ENCODE measurements around the gene BTBD3.
A peak's percentile ranks its signal among the peaks of the same experiment; 100 is the strongest.

BTBD3 gene

GRCh38 chr20:11917663-11918062 lies at the start of gene BTBD3:
Gene BTBD3, plus strand, starts transcription at chr20:11917893. Its CDS starts 383 bp downstream, at chr20:11918276.
- no peak for DNase-seq

GRCh38 chr20:11869641-11870040 lies 48.1 kb upstream of the BTBD3 start:
- DNase-seq: no peak

- DNase-seq: no peak
Measured at GRCh38 chr20:11870411-11870810, 47.3 kb upstream of the BTBD3 start.

GRCh38 chr20:11876555-11876954 lies 41.1 kb upstream of the BTBD3 start:
- DNase-seq: no peak

DNA sequence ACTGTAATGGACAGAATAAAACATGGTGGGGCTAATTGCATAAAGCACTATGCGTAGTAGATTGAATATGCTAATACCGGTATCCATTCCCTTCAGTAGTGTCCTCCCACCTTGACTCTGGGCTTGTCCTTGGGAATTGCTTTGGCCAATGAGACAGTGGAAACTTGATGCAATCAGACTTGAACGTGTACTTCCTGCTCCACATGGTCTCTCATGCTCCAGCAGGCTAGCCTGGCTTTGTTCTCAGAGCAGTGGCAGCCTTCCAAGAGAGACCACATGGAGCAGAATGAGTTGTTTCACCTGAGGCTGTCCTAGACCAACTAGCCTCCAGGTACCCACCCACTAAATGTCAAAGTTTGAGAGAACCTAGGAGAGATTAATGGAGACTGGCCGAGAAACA lies 37.0 kb upstream of the BTBD3 start:
- DNase-seq: no peak

DNA sequence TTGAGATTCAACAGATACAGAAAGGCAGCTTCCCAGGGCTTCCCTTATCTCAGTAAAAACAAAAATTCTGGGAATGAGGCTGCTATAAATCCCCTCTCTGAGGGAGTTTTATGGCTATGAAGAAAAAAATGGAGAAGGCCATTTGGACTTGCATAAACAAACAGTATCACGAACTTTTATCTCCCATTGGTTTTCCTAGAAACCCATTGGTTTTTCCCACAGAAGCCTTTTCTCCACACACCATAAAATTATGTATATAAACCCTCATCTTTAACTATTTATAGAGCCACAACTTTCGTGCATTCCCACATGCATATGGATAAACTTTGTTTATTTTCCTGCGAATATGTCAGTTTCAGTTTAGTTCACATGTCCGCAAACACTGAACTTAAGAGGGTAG lies 36.2 kb upstream of the BTBD3 start:
- no peak for DNase-seq

- no peak for DNase-seq
Measured at GRCh38 chr20:11882651-11883050, 35.0 kb upstream of the BTBD3 start.

GRCh38 chr20:11888648-11889047 lies 29.0 kb upstream of the BTBD3 start:
- no peak for DNase-seq

- DNase-seq: peak; percentile 10 to 62
Measured at GRCh38 chr20:11890331-11891076, 27.2 kb upstream of the BTBD3 start.

- no peak for DNase-seq
Measured at GRCh38 chr20:11891077-11891775, 26.5 kb upstream of the BTBD3 start.

- DNase-seq: peak; percentile 38 to 59
Measured at GRCh38 chr20:11891776-11892545, 25.7 kb upstream of the BTBD3 start.

DNA sequence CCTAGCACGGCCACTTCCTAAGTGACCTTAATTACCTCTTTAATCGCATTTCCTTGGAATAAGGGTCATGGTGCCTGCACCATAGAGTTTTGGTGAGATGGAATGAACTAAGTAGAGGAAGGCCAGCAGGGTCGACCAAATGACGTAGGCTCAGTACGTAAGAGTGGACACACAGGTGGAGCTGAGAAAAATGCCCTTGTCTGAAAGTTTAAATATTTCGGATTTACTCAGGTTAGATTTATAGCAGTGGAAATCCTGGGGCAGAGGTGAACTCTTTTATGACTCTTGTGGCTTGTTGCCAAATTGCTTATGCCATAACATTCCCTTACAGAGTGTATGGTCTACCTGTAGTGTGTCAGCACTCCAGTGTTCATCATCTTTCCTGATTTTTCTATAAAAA lies 23.6 kb upstream of the BTBD3 start:
- no peak for DNase-seq

DNA sequence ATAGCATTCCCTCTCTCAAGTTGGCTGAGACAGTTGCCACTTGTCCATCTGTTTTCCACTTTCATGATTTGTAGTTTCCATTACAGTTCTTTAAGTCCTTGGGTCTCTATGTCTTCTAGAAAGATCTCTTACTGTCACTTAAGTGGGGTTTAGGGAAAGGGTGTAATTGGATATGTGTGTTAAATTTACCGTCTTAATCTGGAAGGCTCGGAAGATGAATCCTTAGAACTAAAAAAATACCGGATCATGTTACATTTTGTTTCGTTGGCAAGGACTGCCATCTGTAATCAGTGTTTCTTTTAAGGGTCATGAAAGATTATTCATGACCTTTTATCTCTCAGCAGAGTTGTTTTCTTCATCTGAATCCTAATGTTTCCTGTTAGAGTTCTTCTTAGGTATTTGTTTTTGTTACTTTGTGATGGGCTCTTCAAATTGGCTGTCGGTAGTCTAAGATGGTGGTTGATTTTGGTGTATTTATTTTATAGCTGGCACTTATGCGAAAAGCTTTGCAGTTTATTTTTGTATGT lies 21.8 kb upstream of the BTBD3 start:
- DNase-seq: no peak

DNA sequence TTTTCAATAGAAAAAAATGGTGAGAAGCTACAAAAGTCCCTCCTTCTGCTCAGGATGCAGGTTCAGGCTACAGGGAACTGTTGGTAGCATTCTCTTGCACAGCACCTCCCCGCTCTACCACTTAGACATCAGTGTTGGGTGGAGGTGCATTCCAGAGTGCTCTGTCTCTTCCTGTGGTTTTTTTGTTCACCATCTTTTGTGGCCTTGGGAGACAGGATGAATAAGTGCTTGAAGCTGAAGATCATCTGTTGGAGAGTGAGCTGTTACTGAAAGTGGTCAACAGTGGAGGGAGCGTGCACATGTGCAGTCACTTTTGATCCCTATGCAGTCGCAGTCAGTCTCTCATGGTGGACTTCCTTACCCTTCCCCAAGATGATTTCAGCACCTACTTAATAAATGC lies 16.6 kb upstream of the BTBD3 start:
- no peak for DNase-seq

GRCh38 chr20:11902285-11902697 lies 15.4 kb upstream of the BTBD3 start:
- DNase-seq: no peak

- no peak for DNase-seq
Measured at GRCh38 chr20:11905460-11906179, 12.1 kb upstream of the BTBD3 start.

GRCh38 chr20:11906626-11907480 lies 10.8 kb upstream of the BTBD3 start:
- no peak for DNase-seq

- no peak for DNase-seq
Measured at GRCh38 chr20:11907621-11908020, 10.1 kb upstream of the BTBD3 start.

GRCh38 chr20:11912013-11912658 lies 5.6 kb upstream of the BTBD3 start:
- DNase-seq: no peak

- DNase-seq: no peak
Measured at GRCh38 chr20:11912659-11913415, 4.9 kb upstream of the BTBD3 start.
